KG1 (cell line): ENCODE data around the gene ATG5.

Experiments
- DNase-seq: peaks from one replicate; lab custom pipeline; 2025; lab: John Stamatoyannopoulos, UW

ATG5 gene

GRCh38 chr6:106325336-106326178 is at the start of gene ATG5:
TSS of gene ATG5 (minus strand) at chr6:106325760. CDS start at chr6:106316208, 9,552 bp downstream.
- peak; percentile 97 for DNase-seq

GRCh38 chr6:106373502-106374239 is 48.1 kb upstream of the ATG5 start:
- no peak for DNase-seq

GRCh38 chr6:106372838-106373501 is 47.4 kb upstream of the ATG5 start:
- DNase-seq = no peak

- no peak for DNase-seq
These were observed 45.1 kb upstream of the ATG5 start for GRCh38 chr6:106370639-106371038.

GRCh38 chr6:106369739-106370138 is 44.2 kb upstream of the ATG5 start:
- no peak for DNase-seq

GRCh38 chr6:106363401-106364138 is 38.0 kb upstream of the ATG5 start:
- DNase-seq = no peak

GRCh38 chr6:106360989-106361430 is 35.5 kb upstream of the ATG5 start:
- no peak for DNase-seq

- DNase-seq = no peak
These were observed 34.9 kb upstream of the ATG5 start, which contains the start of gene CRYBG1 for GRCh38 chr6:106360410-106360988. TSS of gene CRYBG1 (plus strand) at chr6:106360717. CDS start at chr6:106360909, 192 bp downstream.

- DNase-seq = no peak
These were observed 34.4 kb upstream of the ATG5 start for GRCh38 chr6:106359959-106360409.

GRCh38 chr6:106356378-106356777 is 30.8 kb upstream of the ATG5 start:
- no peak for DNase-seq

GRCh38 chr6:106347219-106347618 is 21.7 kb upstream of the ATG5 start:
- DNase-seq = no peak

GRCh38 chr6:106339334-106340029 is 13.9 kb upstream of the ATG5 start:
- DNase-seq = no peak

- peak; percentile 13 for DNase-seq
These were observed 9.3 kb upstream of the ATG5 start for GRCh38 chr6:106334646-106335448.

- DNase-seq = peak; percentile 49
These were observed 729 bp downstream of the ATG5 start for GRCh38 chr6:106324726-106325335.

- DNase-seq = no peak
These were observed 3.6 kb downstream of the ATG5 start for GRCh38 chr6:106321940-106322339.

- no peak for DNase-seq
These were observed 6.7 kb downstream of the ATG5 start for GRCh38 chr6:106318851-106319250.

GRCh38 chr6:106318061-106318460 is 7.5 kb downstream of the ATG5 start:
- DNase-seq = no peak

GRCh38 chr6:106316375-106316766 is 9.2 kb downstream of the ATG5 start:
- DNase-seq = no peak

- DNase-seq = no peak
These were observed 9.7 kb downstream of the ATG5 start for GRCh38 chr6:106315765-106316374.
